Stimulated activated naive CD4-positive, alpha-beta T cell (primary cell): ENCODE data around the gene ESRRB.
"Not testable (repeated sequence)": the region's sequence is repeated elsewhere in the genome, so short reads cannot be mapped to it uniquely, and the experiment has no call there.

ENCODE experiments used
- DNase-seq, 6 experiments: peaks; one replicate each; lab custom pipeline; 2025; lab: John Stamatoyannopoulos, UW

Gene ESRRB

GRCh38 chr14:76497550-76498462 is 121.9 kb downstream of the ESRRB start:
- DNase-seq: no peak

GRCh38 chr14:76498463-76498935 is 122.6 kb downstream of the ESRRB start:
- DNase-seq: no peak

GRCh38 chr14:76498976-76499375 is 123.0 kb downstream of the ESRRB start:
- DNase-seq: no peak

DNA sequence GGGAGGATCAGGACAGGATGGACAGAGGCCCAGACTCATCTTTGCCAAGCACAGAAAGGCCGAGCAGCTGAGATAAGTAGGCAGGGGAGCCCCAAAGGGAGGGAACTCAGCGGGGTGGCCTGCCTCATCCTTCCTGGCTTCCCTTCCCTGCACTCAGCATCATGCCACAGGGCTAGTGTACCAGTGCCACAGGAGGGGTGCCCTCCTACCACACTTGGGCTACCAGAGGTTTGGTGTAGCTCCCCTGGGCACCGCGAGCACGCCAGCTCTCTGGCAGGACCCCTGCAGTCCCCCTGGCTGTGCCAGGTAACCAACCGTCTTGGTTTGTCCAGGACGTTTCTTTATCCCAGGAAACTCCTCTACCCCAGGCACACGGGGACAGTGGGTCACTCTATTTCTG is 123.5 kb downstream of the ESRRB start:
- DNase-seq: no peak

- DNase-seq: no peak
Measured at GRCh38 chr14:76500011-76500410, 124.1 kb downstream of the ESRRB start.

DNA sequence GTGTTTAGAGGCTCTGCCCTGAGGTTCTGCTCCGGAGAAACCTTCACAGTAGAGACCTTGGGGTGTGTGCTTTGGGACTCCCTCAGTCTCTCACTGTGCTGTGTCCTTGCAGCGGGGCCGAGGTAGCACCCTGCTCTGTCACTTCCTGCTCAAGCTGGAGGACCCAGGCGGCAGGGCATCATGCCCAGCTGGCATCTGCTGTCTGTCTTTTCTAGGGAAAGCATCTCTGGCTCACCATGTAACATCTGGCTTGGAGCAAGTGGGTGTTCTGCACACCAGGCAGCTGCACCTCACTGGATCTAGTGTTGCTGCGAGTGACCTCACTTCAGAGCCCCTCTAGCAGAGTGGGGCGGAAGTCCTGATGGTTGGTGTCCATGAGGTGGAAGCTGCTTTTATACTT is 124.5 kb downstream of the ESRRB start:
- DNase-seq: no peak

DNA sequence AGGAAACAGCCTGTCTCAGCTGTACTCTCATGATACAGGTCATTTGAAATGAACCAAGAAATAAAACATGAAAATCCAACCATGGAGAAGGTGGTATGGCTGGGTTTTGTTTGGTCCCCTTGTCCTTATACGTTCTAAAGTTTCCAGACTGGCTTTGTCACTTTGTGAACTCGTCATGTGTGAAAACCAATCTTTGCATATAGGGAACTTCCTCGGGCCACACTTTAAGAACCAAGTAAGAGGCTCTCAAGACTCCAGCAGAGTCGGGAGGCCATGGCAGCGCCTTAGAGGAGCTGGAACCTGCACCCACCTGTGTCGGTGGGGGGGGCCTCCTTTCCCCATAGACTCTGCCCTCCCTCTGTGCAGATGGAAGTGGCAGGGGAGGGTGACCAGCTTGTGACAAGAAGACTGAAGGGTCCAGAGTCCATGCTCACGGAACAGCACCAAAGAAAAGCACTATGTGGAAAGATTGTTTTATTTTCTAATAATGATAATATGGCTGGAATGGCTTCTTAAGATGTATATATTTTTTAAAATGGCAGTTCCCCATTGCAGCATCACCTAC is 125.3 kb downstream of the ESRRB start:
- no peak for DNase-seq

DNA sequence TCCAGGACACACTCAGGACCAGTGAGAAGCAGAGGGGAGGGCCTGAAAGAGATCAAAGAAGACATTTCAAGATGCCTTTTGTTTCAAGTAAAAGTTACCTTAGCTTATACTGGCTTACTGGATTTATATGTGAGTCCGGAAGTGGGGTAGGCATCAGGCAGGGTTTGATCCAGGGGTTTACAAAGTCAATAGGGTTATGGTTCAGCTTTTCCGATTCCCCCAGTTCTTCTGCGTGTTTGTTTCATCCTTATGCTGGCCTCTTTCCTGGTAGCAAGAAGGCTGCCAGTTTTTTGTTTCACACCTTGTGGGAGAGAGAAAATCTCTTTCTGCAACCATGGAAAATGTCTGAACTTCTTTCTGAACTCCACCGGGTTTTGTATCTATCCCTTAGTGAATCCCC is 126.3 kb downstream of the ESRRB start:
- DNase-seq: no peak

- no peak for DNase-seq
Measured at GRCh38 chr14:76502638-76503037, 126.7 kb downstream of the ESRRB start.

- DNase-seq: no peak
Measured at GRCh38 chr14:76509311-76509710, 133.4 kb downstream of the ESRRB start.

GRCh38 chr14:76510181-76510580 is 134.2 kb downstream of the ESRRB start:
- DNase-seq: no peak

- no peak for DNase-seq
Measured at GRCh38 chr14:76514213-76514998, 138.5 kb downstream of the ESRRB start.

DNA sequence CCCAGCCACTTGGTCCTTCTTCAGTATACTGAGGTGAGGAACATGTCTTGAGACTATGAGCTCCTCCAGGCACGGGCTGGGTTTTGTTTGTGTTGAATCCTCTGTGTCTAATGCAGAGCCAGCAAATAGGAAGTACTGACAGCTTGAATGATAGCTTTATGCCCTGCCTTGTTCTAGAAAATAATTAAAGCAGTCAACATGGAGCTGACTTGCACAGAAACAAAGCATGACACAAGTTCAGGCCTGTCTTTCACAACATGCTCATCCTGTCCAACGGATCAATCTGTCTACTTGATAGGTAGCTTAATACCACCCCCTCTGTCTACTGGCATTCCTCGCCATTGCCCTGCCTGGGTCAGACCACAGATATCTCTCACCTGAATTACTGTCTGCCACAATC is 140.9 kb downstream of the ESRRB start:
- DNase-seq: no peak

- DNase-seq: no peak
Measured at GRCh38 chr14:76518366-76518765, 142.4 kb downstream of the ESRRB start.

GRCh38 chr14:76525106-76525821 is 149.3 kb downstream of the ESRRB start:
- no peak for DNase-seq

- DNase-seq: no peak
Measured at GRCh38 chr14:76531085-76531484, 155.1 kb downstream of the ESRRB start.

DNA sequence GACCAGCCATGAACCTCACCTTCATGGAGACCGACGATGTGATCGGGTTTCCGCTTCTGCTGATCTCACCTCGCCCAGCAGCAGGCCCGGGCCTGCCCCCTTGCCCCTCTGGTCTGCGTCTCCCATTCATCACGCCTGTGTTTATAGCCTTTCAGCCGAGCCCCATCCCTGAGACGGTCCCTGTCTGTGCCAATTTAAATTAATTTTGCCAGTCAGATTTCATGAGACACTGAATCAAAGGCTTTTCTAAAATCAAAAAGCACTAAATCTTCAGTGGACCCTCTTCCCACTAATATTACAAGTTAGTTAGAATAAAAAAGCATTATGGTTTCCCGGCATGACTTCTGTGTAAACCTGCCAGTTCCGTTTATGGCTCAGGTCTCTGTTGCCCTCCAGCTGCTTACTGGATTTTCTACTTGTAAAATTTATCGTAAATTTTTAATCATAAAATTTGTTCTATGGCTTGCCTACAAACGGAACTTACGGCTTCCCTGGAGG is 155.9 kb downstream of the ESRRB start:
- DNase-seq: no peak

- DNase-seq: not testable (repeated sequence)
Measured at GRCh38 chr14:76536636-76537035, 160.7 kb downstream of the ESRRB start.

- no peak for DNase-seq
Measured at GRCh38 chr14:76537906-76538647, 162.1 kb downstream of the ESRRB start.

- no peak for DNase-seq
Measured at GRCh38 chr14:76538648-76539008, 162.7 kb downstream of the ESRRB start.

- no peak for DNase-seq
Measured at GRCh38 chr14:76539130-76539529, 163.2 kb downstream of the ESRRB start.
